Activated CD8-positive, alpha-beta T cell treated with anti-CD3 and anti-CD28 coated beads, Interleukin-2, amount 10 ng/mL, durations not matched to agents 7 days and 5 days (primary cell): ENCODE measurements around the gene CADPS. TPM values are rescaled to one million over a fixed set of nuclear protein-coding genes. Genes with fewer than 3 reads are reported as not detected.

ENCODE experiments used
- ATAC-seq: fragments of 150-1000 bp; cut with Tn5 transposase; one replicate; pipeline ENCODE4 v1.10.0; 2021; ENCODE audit warnings: moderate library complexity
- CTCF ChIA-PET: fragments of 350-600 bp; sonication (Branson Sonifier 250); formaldehyde crosslinking; loops from one replicate; lab custom pipeline; 2021; ENCODE audit warnings: antibody characterized with exemption; lab: Charles Lee
- POLR2A ChIA-PET: fragments of 350-600 bp; sonication (Branson Sonifier 250); formaldehyde crosslinking; loops from one replicate; lab custom pipeline; 2021; ENCODE audit warnings: antibody characterized with exemption; lab: Charles Lee
- DNase-seq: peaks from one replicate; pipeline ENCODE4 v3.0.0-alpha.2; 2020
- H3K27ac Mint-ChIP-seq: one replicate; pipeline ENCODE4 v1.8.0; 2021; ENCODE audit warnings: mild to moderate bottlenecking, mixed read lengths
- H3K27me3 Mint-ChIP-seq: one replicate; pipeline ENCODE4 v1.8.0; 2021; ENCODE audit warnings: low read depth, mixed read lengths
- H3K36me3 Mint-ChIP-seq: one replicate; pipeline ENCODE4 v1.8.0; 2021; ENCODE audit warnings: low read depth, mixed read lengths
- H3K4me1 Mint-ChIP-seq: one replicate; pipeline ENCODE4 v1.8.0; 2021; ENCODE audit warnings: low read depth, mixed read lengths
- H3K4me3 Mint-ChIP-seq: one replicate; pipeline ENCODE4 v1.8.0; 2021; ENCODE audit warnings: mild to moderate bottlenecking, mixed read lengths
- H3K9me3 Mint-ChIP-seq: one replicate; pipeline ENCODE4 v1.8.0; 2022; ENCODE audit warnings: mixed read lengths; ENCODE audit not compliant: insufficient read depth
- total RNA-seq, 2 experiments: library from RNA; stranded (reverse); gene quantifications; one replicate each; pipeline ENCODE4 v1.2.3, GENCODE V29; 2021

The CADPS gene
- total RNA-seq, 2 experiments from 2014 or later = not detected

- H3K36me3 Mint-ChIP-seq = no peaks in the 10 kb centered on the region
- ChIA-PET POLR2A (no interaction called here), CTCF (no interaction called here)
- no peak for ATAC-seq
- H3K4me3 Mint-ChIP-seq = no peak overlapping the region
- no peak for DNase-seq
- no peaks in the 10 kb centered on the region for H3K9me3 Mint-ChIP-seq
- H3K4me1 Mint-ChIP-seq = no peaks in the 10 kb centered on the region
- H3K27me3 Mint-ChIP-seq = peaks cover 1% of the 10 kb centered on the region
- no peak overlapping the region for H3K27ac Mint-ChIP-seq
These were observed 392.3 kb downstream of the CADPS start for GRCh38 chr3:62482961-62483360.

DNA sequence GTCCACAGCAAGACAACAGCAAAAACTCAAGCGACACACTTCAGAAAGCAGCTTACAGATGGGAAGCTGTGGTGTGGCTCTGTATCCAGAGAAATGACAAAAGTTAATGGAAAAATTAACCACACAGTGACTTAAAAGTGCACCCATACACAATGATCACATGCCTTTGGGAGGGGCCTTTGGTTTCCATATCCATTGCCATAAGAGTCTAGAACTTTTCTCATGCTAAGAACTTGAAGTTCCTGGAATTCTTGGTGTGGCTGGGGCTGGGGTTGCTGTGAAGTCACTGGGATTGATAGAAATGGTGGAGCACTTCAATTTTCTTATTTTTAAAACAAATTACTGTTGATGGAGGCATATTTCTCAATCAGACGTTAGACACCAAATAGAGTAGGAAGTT lies 393.3 kb downstream of the CADPS start:
- H3K4me1 Mint-ChIP-seq = no peaks in the 10 kb centered on the region
- H3K9me3 Mint-ChIP-seq = no peaks in the 10 kb centered on the region
- no peaks in the 10 kb centered on the region for H3K36me3 Mint-ChIP-seq
- ChIA-PET POLR2A (no interaction called here), CTCF (no interaction called here)
- H3K4me3 Mint-ChIP-seq = no peak overlapping the region
- H3K27ac Mint-ChIP-seq = no peak overlapping the region
- ATAC-seq (no peak), DNase-seq (no peak)
- peaks cover 1% of the 10 kb centered on the region for H3K27me3 Mint-ChIP-seq

DNA sequence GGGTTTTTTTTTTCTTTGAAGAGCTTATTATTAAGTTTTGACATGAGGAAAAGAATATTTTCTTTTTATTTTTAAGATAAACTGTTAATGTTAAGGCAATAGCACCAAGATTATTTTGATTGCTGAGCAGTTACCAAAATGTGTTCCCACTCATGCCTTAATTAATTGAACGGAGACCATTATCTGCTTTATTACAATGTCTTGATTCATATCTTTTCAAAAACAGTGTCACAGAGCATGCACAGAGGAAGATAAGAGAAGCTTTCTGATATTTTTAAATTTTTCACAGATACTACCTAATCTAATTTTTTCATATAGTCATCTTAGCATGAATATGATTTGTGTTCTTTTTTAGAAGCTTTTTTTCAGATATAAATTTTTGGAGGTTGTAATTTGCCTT lies 395.2 kb downstream of the CADPS start:
- CTCF ChIA-PET = no interaction called here
- no peaks in the 10 kb centered on the region for H3K9me3 Mint-ChIP-seq
- POLR2A ChIA-PET = no interaction called here
- DNase-seq = no peak
- no peak overlapping the region for H3K27ac Mint-ChIP-seq
- no peak for ATAC-seq
- H3K27me3 Mint-ChIP-seq = peaks cover 1% of the 10 kb centered on the region
- H3K4me3 Mint-ChIP-seq = no peak overlapping the region
- no peaks in the 10 kb centered on the region for H3K36me3 Mint-ChIP-seq
- H3K4me1 Mint-ChIP-seq = no peaks in the 10 kb centered on the region

DNA sequence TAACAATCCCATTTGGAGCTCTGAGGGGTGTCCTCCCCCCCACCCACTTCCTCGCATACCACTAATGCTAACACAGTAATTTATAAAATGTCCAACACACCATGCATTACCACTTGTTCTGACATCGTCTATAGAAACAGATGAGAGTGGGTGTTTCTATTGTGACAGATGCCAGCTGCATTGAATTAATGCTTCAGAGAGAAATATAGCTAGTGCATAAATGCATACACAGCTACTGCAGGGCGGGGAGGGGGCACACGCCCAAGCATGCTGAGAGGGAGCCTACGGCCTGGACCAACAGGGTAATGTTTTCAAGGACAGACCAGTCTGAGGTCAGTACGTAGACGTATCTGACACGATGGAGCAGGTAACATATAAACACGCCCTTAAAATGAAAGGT lies 395.9 kb downstream of the CADPS start:
- H3K36me3 Mint-ChIP-seq = no peaks in the 10 kb centered on the region
- DNase-seq = no peak
- H3K4me3 Mint-ChIP-seq = no peak overlapping the region
- ChIA-PET POLR2A (interaction anchor here (0.6 kb wide), 1 partner anchor 25 kb away, joined by 3 read pairs; no protein-coding TSS in a partner anchor), CTCF (no interaction called here)
- H3K4me1 Mint-ChIP-seq = no peaks in the 10 kb centered on the region
- H3K9me3 Mint-ChIP-seq = no peaks in the 10 kb centered on the region
- peaks cover 1% of the 10 kb centered on the region for H3K27me3 Mint-ChIP-seq
- H3K27ac Mint-ChIP-seq = no peak overlapping the region
- ATAC-seq = no peak

- no peak for DNase-seq
- no peaks in the 10 kb centered on the region for H3K27me3 Mint-ChIP-seq
- H3K4me1 Mint-ChIP-seq = no peaks in the 10 kb centered on the region
- no peaks in the 10 kb centered on the region for H3K9me3 Mint-ChIP-seq
- ChIA-PET CTCF (no interaction called here), POLR2A (no interaction called here)
- H3K4me3 Mint-ChIP-seq = no peak overlapping the region
- ATAC-seq = no peak
- no peaks in the 10 kb centered on the region for H3K36me3 Mint-ChIP-seq
- H3K27ac Mint-ChIP-seq = no peak overlapping the region
These were observed 399.9 kb downstream of the CADPS start for GRCh38 chr3:62475306-62475705.

GRCh38 chr3:62467966-62468722 lies 407.1 kb downstream of the CADPS start:
- CTCF ChIA-PET = no interaction called here
- no peak overlapping the region for H3K4me3 Mint-ChIP-seq
- H3K9me3 Mint-ChIP-seq = no peaks in the 10 kb centered on the region
- no peak overlapping the region for H3K27ac Mint-ChIP-seq
- H3K27me3 Mint-ChIP-seq = no peaks in the 10 kb centered on the region
- POLR2A ChIA-PET = no interaction called here
- DNase-seq (no peak), ATAC-seq (no peak)
- no peaks in the 10 kb centered on the region for H3K36me3 Mint-ChIP-seq
- no peaks in the 10 kb centered on the region for H3K4me1 Mint-ChIP-seq

GRCh38 chr3:62462788-62463187 lies 412.4 kb downstream of the CADPS start:
- Mint-ChIP-seq H3K4me1 (no peaks in the 10 kb centered on the region), H3K27ac (no peak overlapping the region), H3K9me3 (no peaks in the 10 kb centered on the region), H3K27me3 (peaks cover 5% of the 10 kb centered on the region), H3K36me3 (no peaks in the 10 kb centered on the region), H3K4me3 (no peak overlapping the region)
- CTCF ChIA-PET = no interaction called here
- ATAC-seq = no peak
- no peak for DNase-seq
- POLR2A ChIA-PET = no interaction called here

DNA sequence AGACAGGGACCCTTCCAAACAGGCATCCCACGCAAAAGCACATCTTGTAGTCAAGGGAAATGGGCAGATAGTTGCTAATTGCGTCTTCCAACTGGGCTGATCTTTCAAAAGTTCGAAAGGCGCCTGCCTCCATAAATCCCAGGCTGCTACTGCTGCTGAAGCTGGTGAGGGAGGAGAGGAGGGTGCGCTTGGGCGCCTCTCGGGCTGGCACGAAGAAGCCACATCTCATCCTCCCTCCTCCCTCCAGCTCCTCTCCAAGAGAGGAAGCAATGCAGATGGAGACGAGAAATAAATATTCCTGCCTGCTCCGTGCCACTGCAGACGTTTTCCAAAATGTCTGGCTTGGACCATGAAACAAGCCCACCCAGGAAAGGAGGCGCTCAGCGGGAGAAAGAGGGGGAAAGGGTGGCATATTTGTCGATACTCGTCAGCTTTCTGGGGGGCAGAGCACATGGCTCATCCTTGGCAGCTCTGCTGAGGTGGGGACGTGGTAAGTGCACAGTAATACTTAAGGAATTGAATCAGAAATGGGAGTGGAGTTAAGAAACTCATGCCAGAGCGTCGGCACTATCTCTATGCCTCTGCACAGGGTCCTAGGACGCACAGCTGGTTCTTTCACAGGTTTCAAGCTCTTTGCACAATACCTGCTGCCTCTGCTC lies 413.0 kb downstream of the CADPS start:
- H3K9me3 Mint-ChIP-seq = no peaks in the 10 kb centered on the region
- ChIA-PET CTCF (no interaction called here), POLR2A (no interaction called here)
- H3K36me3 Mint-ChIP-seq = no peaks in the 10 kb centered on the region
- no peaks in the 10 kb centered on the region for H3K4me1 Mint-ChIP-seq
- peaks cover 5% of the 10 kb centered on the region for H3K27me3 Mint-ChIP-seq
- no peak overlapping the region for H3K27ac Mint-ChIP-seq
- ATAC-seq = no peak
- H3K4me3 Mint-ChIP-seq = no peak overlapping the region
- no peak for DNase-seq

DNA sequence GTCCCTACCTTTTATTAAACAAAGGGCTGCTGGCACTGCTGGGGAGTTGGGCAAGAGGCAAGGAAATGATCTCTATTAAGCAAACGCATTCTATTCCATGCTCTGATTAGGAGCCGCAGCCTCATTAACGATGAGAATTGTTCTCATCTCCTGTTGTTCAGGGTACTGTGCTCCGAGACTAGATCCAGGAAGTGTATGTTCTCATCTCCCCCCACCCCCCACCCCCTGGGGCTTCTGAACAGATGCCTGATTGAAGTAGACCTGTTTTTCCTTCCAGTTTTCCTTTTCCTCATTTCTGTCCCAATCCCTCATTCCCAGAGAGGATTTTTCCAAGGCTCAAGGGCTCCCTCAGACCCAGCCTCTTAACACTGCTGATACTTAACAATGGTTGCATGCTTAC lies 420.3 kb downstream of the CADPS start:
- no peak overlapping the region for H3K27ac Mint-ChIP-seq

DNA sequence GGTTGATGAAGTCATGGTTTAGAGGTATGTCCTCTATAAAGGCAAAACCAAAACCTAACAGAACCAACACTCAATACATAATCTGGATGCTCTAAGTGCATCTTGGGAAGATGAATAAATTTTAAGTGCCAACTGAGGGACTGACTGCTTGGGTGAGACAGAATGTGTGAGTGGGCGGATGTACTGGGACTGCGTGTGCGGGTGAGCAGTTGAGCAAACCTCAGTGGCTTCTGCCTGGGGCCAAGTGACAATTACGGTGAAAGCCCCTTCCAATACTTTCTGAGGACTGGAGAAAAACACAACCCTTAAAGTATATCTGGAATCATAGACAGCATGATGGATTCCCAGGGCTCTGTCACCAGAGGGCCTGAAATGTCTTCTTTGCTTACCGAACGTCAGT lies 421.8 kb downstream of the CADPS start:
- Mint-ChIP-seq H3K27ac (no peak overlapping the region), H3K27me3 (peaks cover 2% of the 10 kb centered on the region), H3K4me3 (no peak overlapping the region), H3K36me3 (no peaks in the 10 kb centered on the region), H3K9me3 (no peaks in the 10 kb centered on the region), H3K4me1 (peaks cover 18% of the 10 kb centered on the region)
- ChIA-PET POLR2A (no interaction called here), CTCF (no interaction called here)
- ATAC-seq (no peak), DNase-seq (no peak)

More for the DNA sequence above, 420.3 kb downstream of the CADPS start:
- Mint-ChIP-seq H3K9me3 (no peaks in the 10 kb centered on the region), H3K4me3 (no peak overlapping the region), H3K36me3 (no peaks in the 10 kb centered on the region), H3K4me1 (peaks cover 18% of the 10 kb centered on the region), H3K27me3 (peaks cover 4% of the 10 kb centered on the region)
- ATAC-seq = no peak
- POLR2A ChIA-PET = no interaction called here
- no peak for DNase-seq
- CTCF ChIA-PET = no interaction called here

DNA sequence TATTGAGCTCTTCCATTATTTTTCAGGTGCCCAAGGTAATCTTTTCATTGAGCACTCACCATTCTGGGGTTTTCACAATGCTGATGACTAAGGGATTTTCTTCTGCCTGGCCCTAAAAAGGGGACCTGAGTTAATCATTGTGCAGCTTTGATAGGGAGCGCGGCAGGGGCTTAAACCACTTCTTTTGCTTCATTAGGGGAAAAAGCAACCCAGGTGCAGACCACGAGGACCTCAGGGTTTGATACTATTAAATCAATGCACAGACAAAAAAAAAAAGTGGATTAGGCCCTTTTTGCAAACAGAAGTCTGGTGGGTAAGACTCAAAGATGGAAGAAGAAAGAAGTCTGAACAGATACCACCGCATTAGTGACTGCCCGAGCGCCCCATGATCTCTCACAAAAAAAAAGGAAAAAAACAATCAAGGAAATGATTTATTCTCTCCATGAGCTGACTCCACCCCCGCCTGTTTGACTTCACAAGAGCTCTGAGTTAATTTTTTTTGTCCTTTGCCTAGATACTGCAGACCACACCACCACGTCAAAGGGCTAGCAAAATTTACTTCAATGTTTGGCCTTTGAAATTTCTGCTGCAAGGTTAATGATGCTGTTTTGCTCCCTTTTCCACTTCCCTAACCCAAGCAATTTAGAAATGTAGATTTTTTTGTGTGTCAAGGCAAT lies 423.9 kb downstream of the CADPS start:
- ChIA-PET CTCF (no interaction called here), POLR2A (interaction anchor here (0.6 kb wide), 1 partner anchor 264 kb away, joined by 5 read pairs; no protein-coding TSS in a partner anchor)
- H3K27me3 Mint-ChIP-seq = no peaks in the 10 kb centered on the region
- H3K27ac Mint-ChIP-seq = no peak overlapping the region
- DNase-seq (peak; percentile 24), ATAC-seq (no peak)
- no peaks in the 10 kb centered on the region for H3K9me3 Mint-ChIP-seq
- H3K4me3 Mint-ChIP-seq = no peak overlapping the region
- H3K36me3 Mint-ChIP-seq = no peaks in the 10 kb centered on the region
- peaks cover 26% of the 10 kb centered on the region for H3K4me1 Mint-ChIP-seq
